OCI-LY3 (cell line): ENCODE results near the gene PLOD1.

ENCODE experiments used
- CTCF ChIP-seq: fragments of 200-600, 300-600 bp; sonication (generic); IDR thresholded peaks from 2 replicates; pipeline ENCODE4 v1.5.1; 2014; ENCODE audit warnings: antibody characterized with exemption, low read length, low read depth
- EZH2phosphoT487 ChIP-seq: fragments of 200-600 bp; shearing (Covaris generic); IDR thresholded peaks from 2 replicates; pipeline ENCODE4 v1.6.1; 2018; ENCODE audit warnings: antibody characterized with exemption, mixed run types, low read depth

GRCh38 chr1:11935057-11935412 is 518 bp downstream of the PLOD1 start:
- no peak for TF ChIP-seq CTCF
- TF ChIP-seq EZH2phosphoT487 = no peak
